Dermis microvascular lymphatic vessel endothelial cell (primary cell): ENCODE results near the gene USP30. TPM values are rescaled to one million over a fixed set of nuclear protein-coding genes. Genes with fewer than 3 reads are reported as not detected.
A peak's percentile ranks its signal among the peaks of the same experiment; 100 is the strongest.
"Not testable (repeated sequence)": the region's sequence is repeated elsewhere in the genome, so short reads cannot be mapped to it uniquely, and the experiment has no call there.

Experiments
- DNase-seq, 2 donors: peaks; one replicate each; pipeline versions ENCODE4 v3.0.0 to v3.0.0-alpha.2; 2010; ENCODE audit warnings: low read depth in 2 of 2
- total RNA-seq: library from RNA; depleted of rRNA; stranded (reverse); fragments of >200 nt; gene quantifications from 2 replicates; pipeline ENCODE4 v1.2.1, GENCODE V29; 2014

Gene USP30, protein sequence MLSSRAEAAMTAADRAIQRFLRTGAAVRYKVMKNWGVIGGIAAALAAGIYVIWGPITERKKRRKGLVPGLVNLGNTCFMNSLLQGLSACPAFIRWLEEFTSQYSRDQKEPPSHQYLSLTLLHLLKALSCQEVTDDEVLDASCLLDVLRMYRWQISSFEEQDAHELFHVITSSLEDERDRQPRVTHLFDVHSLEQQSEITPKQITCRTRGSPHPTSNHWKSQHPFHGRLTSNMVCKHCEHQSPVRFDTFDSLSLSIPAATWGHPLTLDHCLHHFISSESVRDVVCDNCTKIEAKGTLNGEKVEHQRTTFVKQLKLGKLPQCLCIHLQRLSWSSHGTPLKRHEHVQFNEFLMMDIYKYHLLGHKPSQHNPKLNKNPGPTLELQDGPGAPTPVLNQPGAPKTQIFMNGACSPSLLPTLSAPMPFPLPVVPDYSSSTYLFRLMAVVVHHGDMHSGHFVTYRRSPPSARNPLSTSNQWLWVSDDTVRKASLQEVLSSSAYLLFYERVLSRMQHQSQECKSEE
- total RNA-seq, result 5.4 and 6.7 TPM in 2 replicates

DNA sequence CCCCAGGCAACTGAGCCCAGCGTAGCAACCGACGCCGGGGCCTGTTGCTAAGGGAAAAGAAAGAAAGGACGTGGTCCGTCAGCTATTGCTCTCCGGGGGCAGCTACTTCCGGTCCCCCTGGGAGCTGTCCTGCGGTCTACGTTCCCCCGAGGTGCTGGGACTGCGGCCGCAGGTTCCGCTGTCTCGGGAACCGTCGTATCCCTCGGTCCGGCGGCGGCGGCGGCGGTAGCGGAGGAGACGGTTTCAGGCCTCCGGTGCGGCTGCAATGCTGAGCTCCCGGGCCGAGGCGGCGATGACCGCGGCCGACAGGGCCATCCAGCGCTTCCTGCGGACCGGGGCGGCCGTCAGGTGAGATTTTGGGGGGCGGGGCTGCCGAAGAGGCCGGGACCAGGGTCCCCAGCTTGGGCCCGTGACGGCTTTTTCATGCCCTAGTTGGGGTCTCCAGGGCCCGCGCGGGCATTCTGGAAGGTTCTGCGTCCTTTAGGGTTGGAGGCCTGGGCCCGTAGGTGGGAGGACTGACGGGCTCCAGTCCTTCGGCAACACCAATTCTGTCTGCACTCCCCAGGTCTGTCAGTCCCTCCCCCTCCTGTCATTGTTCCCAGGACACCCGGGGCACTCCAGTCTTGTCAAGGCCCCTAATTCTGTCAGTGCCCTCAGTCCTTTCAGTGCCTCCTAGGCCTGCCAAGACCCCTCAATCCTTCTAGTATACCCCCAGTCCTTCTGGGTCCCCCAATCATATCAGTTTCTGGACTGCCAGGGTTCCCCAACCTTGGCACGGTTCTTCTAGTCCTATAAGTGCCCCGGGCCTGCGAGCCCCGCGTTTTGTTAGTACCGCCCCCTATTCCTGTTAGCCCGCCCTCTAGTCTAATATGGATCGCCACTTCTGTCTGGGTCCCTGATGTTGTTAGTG, at the start of gene USP30:
TSS of gene USP30 (plus strand) at position 163 of the 910 bp plus-strand sequence. CDS start at position 266, 103 bp downstream.
- peak; percentile 83 to 89 for DNase-seq

DNA sequence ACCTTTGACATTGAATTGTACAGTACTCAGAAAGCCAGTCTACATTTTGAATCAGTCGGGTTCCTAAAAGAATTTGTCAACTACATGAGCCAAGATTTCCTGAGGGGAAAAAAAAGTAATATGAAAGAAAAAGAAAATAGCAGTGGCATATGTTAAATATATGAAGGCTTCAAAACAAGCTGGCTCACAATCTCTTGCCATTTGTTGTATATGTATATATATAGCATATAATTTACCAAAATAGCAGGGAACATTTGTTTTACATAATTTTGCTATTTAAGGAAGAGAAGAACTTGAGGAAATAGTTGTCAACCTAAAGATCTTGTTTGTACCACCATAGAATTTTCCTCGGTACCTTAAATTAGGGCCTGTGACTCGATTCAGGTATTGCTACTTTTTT, 48.4 kb upstream of the USP30 start:
- no peak for DNase-seq

DNA sequence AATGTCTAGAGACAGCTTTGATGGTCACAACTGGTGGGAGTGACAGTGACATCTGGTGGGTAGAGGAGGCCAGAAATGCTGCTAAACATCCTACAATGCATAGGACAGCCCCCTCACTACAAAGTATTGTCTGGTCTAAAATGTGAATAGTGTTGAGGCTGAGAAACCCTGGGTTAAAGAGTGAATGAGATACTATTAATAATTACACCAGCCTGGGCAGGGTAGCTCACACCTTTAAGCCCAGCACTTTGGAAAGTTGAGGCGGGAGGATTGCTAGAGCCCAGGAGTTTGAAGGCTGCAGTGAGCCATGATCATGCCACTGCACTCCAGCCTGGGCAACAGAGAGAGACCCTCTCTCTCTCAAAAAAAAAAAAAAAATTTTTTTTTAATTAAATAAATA, 42.6 kb upstream of the USP30 start:
- no peak for DNase-seq

DNA sequence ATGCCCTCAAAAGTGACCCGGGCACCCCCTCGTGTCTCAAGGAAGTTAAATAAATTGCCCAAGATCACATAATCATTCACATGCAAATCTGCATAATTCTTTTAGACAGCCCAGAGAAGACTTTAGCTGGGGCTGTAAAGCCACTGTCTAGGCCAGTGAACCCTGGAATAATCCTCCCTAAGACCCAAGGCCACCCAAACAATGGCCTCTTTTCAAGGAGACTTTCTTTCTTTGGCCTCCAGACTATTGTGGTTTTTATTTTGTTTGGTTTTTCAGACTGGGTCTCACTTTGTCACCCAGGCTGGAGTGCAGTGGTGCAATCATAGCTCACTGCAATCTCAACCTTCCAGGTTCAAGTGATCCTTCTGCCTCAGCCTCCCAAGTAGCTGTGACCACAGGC, 42.1 kb upstream of the USP30 start:
- no peak for DNase-seq

DNA sequence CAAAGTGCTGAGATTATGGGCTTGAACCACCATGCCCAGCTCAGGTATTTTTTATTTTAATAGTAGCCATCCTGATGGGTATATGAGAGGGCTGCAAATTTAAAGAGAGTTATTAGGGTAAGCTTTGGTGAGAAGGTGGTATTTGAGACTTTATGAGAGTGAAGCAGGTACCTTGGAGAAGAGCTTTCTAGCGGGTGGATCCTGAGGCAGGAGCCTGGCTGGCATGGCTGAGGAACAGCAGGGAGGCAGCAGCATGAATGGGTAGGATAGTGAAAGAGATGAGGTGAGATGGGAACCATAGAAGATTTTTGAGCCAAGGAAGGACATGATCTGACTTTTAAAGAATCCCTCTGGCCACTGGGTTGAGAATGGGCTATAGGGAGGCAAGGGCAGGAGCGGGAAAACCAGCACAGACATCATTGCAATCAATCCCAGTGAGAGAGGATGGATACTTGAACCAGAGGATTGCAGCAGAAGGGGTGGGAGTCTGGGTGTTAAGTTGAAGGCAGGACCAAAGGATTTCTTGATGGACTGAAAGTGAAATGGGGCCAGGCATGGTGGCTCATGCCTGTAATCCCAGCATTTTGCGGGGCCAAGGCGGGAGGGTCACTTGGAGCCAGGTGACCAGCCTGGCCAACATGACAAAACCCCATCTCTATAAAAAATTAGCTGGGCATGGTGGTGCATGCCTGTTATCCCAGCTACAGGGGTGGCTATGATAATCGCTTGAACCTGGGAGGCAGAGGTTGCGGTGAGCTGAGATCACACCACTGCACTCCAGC, 37.2 kb upstream of the USP30 start:
- no peak for DNase-seq

DNA sequence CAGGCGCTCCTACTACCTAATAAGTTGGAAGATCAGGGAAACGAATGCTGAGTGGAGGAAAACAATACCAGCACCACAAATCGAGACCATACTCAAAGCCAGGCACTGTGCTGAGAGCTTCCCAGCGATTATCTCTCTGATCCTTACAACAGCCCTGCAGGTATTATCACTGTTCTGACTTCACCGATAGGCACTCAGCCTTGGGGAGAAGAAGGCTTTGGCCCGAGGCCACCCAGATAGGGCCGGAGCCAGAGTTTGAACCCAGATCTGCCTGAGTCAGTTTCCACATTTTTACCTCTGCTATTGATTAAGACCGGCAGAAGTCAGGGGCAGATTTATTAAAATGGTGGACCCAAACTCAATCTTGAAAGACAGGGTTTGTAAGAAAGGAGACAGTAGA, 36.4 kb upstream of the USP30 start:
- DNase-seq, result no peak

DNA sequence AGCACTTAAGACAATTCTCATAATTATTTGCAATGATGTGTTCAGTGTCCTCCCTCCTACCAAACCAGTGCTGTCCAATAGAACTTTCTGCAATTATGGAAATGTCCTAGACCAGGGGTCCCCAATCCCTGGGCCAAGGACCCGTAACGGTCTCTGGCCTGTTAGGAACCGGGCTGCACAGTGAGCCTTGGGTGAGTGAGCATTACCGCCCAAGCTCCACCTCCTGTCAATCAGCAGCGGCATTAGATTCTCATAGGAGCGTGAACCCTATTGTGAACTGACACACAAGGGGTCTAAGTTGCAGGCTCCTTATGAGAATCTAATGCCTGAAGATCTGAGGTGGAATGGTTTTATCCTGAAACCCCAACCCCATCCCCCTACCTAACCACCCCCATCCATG, 35.4 kb upstream of the USP30 start:
- DNase-seq, result no peak

DNA sequence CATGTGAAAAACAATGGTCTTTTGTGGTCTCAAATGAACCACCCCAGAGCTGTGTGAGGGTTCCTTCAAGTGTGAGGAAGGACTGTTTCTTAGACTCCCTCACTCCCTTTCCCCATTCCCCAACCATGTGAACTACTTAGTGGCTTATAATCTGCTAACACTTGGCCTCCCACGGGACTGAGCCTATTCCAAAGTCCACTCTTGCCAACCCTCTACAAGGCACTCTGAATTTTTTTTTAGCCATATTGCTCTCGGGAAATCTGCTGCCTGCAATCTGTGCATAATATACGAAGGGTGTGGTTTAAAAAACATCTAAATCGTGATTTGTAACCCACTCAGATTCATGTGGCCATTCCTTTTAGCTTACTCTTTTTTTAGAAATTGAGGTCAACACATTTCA, 34.1 kb upstream of the USP30 start:
- no peak for DNase-seq

DNA sequence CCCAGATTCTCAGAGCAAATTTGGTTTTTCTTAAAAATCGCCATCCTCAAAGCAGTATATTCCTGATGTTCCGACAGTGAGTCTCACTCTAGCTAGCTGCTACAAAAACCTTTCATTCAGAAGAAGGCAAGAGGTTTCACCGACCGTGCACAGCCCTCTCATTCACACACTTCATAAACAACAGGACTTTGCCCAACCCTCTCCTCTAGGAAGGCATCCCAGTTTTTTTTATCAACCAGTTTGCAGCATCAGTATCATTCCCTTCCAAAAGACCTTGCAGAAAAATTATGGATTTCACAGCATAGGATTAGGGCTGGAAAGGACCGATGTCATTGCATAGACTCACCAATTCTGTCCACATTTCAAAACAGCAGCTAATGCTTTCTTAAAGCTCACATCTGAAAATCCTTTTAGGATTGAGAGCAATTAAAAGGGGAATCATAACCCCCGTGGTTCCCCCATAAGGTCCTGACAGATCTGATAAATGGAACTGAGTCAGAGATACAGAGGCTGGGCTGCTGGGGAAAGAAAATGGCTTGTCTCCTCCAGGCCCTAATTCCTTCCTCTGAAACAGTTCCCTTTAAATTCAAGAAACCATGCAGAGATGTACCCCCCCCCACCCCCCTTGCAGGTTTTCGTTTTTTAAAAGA, 32.1 kb upstream of the USP30 start:
- DNase-seq, result no peak

DNA sequence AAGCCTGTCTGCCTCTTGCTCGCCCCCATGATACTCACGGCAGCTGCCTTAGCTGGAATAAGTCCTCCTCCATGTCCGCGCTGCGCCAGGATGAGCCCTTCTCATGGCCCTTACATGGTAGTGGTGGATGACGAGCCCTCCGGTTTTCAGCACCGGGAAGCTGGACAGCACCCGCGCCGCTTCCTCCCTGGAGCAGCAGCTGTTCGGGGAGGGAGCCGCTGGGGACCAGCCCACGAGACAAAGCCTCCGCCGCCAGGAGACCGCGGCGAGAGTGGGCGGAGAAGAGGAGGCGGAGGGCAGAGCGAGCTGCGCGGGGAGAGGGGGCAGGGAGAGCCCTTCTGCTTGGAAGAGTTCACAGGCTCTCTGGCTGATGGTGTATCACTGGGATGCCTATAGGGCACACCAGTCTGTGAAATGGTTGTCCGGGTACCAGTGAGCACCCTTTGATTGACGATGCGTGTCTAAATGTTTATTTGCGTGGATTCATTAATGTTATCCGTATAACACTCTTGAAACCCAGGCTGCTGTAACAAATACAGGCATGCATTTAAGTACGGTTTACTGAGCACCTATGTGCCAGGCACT, 31.5 kb upstream of the USP30 start, which contains the start of gene SVOP:
TSS of gene SVOP (minus strand) at position 273 of the 585 bp plus-strand sequence. CDS start at position 73, 200 bp downstream.
- peak; percentile 50 to 80 for DNase-seq

DNA sequence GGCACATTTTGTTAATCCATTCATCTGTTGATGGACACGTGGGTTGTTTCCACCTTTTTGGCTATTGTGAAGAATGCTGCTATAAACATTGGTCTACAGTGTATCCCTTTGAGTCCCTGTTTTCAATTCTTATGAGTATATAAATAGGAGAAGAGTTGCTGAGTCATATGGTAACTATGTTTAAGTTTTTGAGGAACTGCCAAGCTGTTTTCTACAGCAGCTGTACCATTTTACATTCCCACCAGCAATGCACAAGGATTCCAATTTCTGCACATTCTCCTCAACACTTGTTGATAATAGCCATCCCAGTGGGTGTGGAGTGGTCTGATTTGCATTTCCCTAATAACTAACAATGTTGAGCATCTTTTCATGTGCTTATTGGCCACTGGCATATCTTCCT, 24.6 kb upstream of the USP30 start:
- DNase-seq, result no peak

DNA sequence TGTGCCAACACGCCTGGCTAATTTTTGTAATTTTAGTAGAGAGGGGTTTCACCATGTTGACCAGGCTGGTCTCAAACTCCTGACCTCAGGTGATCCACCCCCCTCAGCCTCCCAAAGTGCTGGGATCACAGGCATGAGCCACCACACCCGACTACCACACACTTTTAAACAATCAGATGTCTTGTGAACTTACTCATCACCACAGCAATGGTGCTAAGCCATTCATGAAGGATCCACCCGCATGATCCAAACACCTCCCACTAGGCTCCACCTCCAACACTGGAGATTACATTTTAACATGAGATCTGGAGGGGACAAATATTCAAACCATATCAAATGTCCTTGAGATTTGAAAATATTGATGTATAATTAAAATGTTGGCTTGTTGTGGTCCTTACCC, 23.8 kb upstream of the USP30 start:
- not testable (repeated sequence) for DNase-seq

DNA sequence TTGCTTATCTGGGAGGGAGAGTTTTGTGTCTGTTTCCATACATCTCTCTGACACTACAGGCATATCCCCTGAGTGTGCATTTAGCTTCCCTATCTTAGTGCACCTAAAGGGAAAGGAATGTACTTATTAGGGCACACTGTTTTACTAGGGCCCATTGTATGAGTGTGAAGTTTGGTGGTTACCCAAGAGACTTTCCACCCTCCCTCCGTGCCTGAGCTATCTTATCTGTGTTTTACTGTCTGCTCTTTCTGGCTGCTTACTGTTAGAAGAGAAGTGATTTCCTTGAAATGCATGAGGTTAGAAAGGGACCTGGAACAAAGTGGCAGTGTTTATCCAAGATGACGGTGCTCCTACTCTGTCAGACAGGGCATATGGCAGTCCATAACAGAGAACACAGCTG, 23.0 kb upstream of the USP30 start:
- no peak for DNase-seq

DNA sequence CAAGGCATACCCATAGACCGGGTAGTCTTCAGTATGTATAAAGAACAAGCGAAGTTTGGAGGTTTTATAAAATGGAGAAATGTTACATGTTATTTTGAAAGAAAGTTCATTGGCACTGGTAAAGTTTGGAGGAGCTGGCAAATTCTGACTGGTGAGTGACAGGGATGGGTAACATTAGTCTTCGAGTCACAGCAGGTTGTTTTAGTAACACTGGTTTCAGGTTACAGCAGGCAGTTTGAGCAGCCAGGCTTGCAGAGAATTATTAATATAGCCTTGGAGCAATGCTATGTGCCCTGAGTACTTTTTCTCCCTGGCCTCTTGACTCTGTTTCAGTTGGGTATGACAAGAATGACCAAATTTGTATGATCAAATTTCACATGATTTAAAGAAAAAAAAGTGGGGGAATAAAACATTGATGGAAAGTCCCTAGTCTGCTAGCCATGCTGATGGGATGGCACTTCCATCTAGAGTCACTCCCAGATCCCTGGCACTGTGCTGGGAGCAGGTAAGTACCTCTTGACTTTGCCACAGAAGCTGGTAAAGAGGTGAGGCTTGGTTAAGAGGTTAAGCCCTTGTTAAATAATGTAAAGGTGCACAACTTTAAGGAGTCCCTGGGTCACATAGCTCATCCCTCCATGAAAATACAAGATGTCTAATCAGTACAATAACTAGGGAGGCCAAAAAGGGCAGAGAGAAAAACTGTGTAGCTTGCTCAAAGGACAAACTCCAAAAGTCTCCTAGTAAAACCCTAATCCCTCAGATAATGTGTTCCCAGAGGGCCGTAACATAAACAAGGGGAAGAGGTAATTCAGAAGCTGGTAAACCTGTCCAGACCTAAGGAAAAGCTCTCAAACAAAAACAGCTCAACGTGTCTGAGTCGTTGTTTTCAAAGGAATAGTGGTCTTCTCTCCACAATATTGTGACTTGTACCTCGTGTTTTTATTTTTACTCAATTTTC, 18.9 kb upstream of the USP30 start:
- no peak for DNase-seq

DNA sequence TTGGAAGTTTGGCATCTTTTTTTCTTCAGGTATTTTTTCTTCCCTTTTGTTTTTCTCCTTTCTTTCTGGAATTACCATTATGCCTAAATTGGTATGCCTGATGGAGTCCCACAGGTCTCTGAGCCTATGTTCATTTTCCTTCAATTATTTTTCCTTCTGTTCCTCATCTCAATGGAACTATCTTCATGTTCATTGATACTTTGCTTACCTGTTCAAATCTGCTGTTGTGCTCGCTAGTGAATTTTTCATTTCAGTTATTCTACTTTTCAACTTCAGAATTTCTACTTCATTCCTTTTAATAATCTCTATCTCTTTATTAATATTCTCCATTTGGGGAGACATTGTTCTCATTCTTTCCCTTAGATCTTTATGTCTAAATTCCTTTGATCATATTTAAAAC, 15.4 kb upstream of the USP30 start:
- DNase-seq, result no peak

DNA sequence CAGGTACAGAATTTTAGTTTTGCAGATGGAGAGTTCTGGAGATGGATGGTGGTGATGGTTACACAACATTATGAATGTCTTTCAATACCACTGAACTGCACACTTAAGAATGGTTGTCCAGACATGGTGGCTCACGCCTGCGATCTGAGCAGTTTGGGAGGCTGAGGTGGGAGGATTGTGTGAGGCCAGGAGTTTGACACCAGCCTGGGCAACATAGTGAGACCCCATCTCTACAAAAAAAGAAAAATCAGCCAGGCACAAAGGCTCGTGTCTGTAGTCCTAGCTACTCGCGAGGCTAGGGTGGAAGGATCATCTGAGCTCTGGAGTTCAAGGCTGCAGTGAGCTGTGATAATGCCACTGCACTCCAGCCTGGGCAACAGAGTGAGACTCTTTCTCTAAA, 8.1 kb upstream of the USP30 start:
- DNase-seq, result no peak

DNA sequence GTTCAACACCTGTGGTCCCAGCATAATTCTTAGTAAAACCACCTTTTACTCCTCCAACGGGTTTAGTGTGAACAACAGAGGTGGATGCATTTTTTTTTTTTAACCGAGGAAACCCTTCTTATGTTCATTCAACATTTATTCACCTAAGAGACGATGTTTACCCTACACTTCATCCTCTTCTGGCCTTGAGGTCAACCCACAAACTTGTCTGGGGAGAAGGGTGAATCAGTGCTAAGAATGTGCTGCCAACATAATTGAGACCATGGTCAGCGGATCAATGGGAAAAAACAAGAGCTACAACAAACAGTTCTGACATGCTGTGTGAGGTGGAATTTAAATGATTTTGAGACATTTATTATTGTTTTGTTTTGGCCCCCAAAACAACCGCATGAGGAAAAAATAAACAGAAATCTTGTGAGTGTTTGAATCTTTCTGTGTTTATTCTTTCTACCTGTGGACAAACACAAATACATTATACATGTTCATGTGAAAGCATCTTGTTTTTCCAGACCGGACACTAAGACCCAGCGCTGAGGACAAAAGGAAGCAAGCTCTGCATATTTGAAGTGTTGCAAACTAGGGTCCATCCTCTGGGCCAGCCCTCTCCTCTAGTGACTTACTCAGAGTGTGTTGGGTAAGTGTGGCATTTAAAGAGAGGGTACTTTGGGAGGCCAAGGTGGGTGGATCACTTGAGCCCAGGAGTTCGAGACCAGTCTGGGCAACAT, 5.1 kb upstream of the USP30 start:
- DNase-seq, result no peak

DNA sequence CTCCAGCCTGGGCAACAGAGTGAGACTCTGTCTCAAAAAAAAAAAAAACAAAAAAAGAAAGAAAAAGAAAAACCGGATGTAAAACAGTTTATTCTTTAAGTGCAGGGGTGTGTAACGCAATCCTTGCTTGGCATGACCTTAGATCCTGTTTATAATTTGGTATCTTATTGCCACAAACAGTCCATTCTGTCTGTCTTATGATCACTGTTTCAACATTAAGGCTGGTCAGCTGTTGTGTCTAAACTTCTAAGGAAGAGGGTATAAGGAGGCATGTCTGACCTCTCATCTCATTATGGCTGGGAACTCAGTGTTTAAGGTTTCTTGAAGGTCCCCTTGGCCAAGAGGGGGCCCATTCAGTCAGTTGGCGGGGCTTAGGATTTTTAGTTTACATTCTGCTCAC, 3.7 kb upstream of the USP30 start:
- DNase-seq, result not testable (repeated sequence)

DNA sequence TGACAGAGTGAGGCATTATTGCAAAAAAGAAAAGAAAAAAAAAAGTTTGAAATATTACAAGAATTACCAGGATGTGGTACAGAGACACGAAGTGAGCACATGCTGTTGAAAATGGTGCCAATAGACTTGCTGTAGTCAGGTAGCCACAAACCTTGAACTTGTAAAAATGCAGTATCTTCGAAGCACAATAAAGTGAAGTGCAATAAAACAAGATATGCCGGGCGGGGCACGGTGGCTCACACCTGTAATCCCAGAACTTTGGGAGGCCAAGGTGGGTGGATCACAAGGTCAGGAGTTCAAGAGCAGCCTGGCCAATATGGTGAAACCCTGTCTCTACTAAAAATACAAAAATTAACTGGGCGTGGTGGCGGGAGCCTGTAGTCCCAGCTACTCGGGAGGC, 2.6 kb upstream of the USP30 start:
- not testable (repeated sequence) for DNase-seq
